Heart right ventricle (tissue), 16 donors: Measurements from ENCODE around the gene BNIP3. TPM values are rescaled to one million over a fixed set of nuclear protein-coding genes. Genes with fewer than 3 reads are reported as not detected.

ENCODE experiments used
- ATAC-seq, 8 donors: fragments of 200-7000 bp; cut with Tn5 transposase; one replicate each; pipeline ENCODE4 v1.9.1; 2020; ENCODE audit warnings: mild to moderate bottlenecking in 8 of 8, moderate library complexity in 8 of 8, moderate number of reproducible peaks in 1 of 8
- DNase-seq, 2 donors: peaks; one replicate each; pipeline ENCODE4 v3.0.0-alpha.2; 2020
- H3K27ac ChIP-seq, 10 donors: fragments of 200-600 bp; sonication (generic) in 2 of 10; one replicate each; pipeline versions ENCODE4 v1.5.0 to v1.8.0; 2020 to 2022; ENCODE audit warnings: mild to moderate bottlenecking in 3 of 10
- H3K27me3 ChIP-seq, 7 donors: fragments of 200-600 bp; one replicate each; pipeline ENCODE4 v1.8.0; 2021 to 2022; ENCODE audit warnings: mild to moderate bottlenecking in 2 of 7
- H3K36me3 ChIP-seq, 9 donors: fragments of 200-600 bp; sonication (generic) in 1 of 9; one replicate each; pipeline versions ENCODE4 v1.5.0 to v1.8.0; 2020 to 2022; ENCODE audit warnings: mild to moderate bottlenecking in 2 of 9
- H3K4me1 ChIP-seq, 9 donors: fragments of 200-600 bp; sonication (generic) in 1 of 9; one replicate each; pipeline versions ENCODE4 v1.5.0 to v1.8.0; 2020 to 2022; ENCODE audit warnings: mild to moderate bottlenecking in 4 of 9
- H3K4me3 ChIP-seq, 10 donors: fragments of 200-600 bp; sonication (generic) in 2 of 10; one replicate each; pipeline versions ENCODE4 v1.5.0 to v1.8.0; 2020 to 2022; ENCODE audit warnings: mild to moderate bottlenecking in 7 of 10, moderate library complexity in 2 of 10
- H3K9me3 ChIP-seq, 11 donors: fragments of 200-600 bp in 10 of 11; sonication (generic) in 2 of 11; one replicate each; pipeline versions ENCODE4 v1.5.0 to v1.8.0; 2013 to 2022; ENCODE audit warnings: mild to moderate bottlenecking in 2 of 11, control low read depth in 1 of 11, moderate library complexity in 1 of 11
- WGBS, 2 donors: extraction: QIAGEN DNeasy Blood & Tissue Kit; methylation state at CpG; one replicate each; pipeline ENCODE4 v1.1.7; 2013; ENCODE audit warnings: inconsistent platforms in 1 of 2; 5-methylcytosine and 5-hydroxymethylcytosine counted together
- intact Hi-C, 10 donors: fragments of 100-400 bp; cut with DNase I; formaldehyde crosslinking; loops; one replicate each; pipeline versions ENCODE4 v1.11.1 to v1.14.2; 2022
- long read RNA-seq, 3 donors: library from polyadenylated mRNA; unstranded; transcript quantifications; one replicate each; pipeline ENCODE4 v2.0.0, GENCODE V29; 2020 to 2021
- polyA plus RNA-seq, 2 donors: library from polyadenylated mRNA; stranded (reverse); fragments of 200-250 nt; gene quantifications; one replicate each; pipeline ENCODE4 v1.2.3, GENCODE V29; 2013
- total RNA-seq, 10 donors: library from RNA; stranded (reverse); fragmentation: NEBNext Ultra II Directional in 3 of 10; extraction: Animal tissue kit (Norgen Biotek cat#: 25700) in 3 of 10; gene quantifications; one replicate each; pipeline versions ENCODE4 v1.2.1 to v1.2.4, GENCODE V29; 2021 to 2023
- TF ChIP-seq, protein P1 (sequence below), 9 donors: fragments of 200-600 bp; sonication (generic) in 2 of 9; IDR thresholded peaks; one replicate each; pipeline versions ENCODE4 v1.5.0 to v1.8.0; 2021 to 2022; ENCODE audit warnings: antibody characterized with exemption in 9 of 9, mild to moderate bottlenecking in 5 of 9, moderate library complexity in 1 of 9
- donor health status: Arrhythmogenic right ventricular cardiomyopathy.
- donor health status: ischemic (EF 13 %, LVEDD 7.1; RV severe dilation, severe dysfunction).
- donor health status: healthy with polysubstance abuse.
- donor health status: DM: no; HTN: yes; CAD: no.
- donor health status: DM: no; HTN: no; CAD: no.
- donor health status: ischemic (EF 25% LVEDD 6.9; RV normal size, moderate dysfunction).
- donor health status: ischemic (EF 25% LVEDD 5.7; RV mildly dilated, moderate dysfunction).
- donor health status: healthy.
- donor health status: DM: yes; HTN: yes; CAD: no.
- donor health status: Ischemic cardiomyopathy.
- donor health status: ischemic (EF 35%, LVEDD 5.7; RV mildly dilated, moderate dysfunction).
- donor health status: nonischemic (EF 11% LVEDD 7.7; RV severe dilation, severe dysfunction).
- donor health status: DM: yes; HTN: yes; CAD: no.
- donor health status: PGD.
- donor health status: ischemic (EF 29% LVEDD 5.4; RV normal size, mild dysfunction).
- donor health status: nonischemic (EF 23%, LVEDD 6.1; RV moderate dilation, normal function).

BNIP3 gene, protein sequence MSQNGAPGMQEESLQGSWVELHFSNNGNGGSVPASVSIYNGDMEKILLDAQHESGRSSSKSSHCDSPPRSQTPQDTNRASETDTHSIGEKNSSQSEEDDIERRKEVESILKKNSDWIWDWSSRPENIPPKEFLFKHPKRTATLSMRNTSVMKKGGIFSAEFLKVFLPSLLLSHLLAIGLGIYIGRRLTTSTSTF
- 100 to 1,000 TPM; 111 to 211 (median 159) TPM for total RNA-seq
- 10 to 100 TPM; 34.6 to 80.5 TPM for polyA plus RNA-seq
- long read RNA-seq, donor 1, transcript BNIP3-201 (6 exons, 2,861 nt) = major isoform, 383 of 472 reads
- long read RNA-seq, donor 1, partial matches to known transcripts = 84 of 472 reads
- long read RNA-seq, donor 1, other reads (novel, unspliced or antisense) = 5 of 472 reads
- long read RNA-seq, donor 2, transcript BNIP3-201 (6 exons, 2,861 nt) = major isoform, 618 of 782 reads
- long read RNA-seq, donor 2, partial matches to known transcripts = 150 of 782 reads
- long read RNA-seq, donor 2, other reads (novel, unspliced or antisense) = 13 of 782 reads
- long read RNA-seq, donor 3, transcript BNIP3-201 (6 exons, 2,861 nt) = major isoform, 1,081 of 1,271 reads
- long read RNA-seq, donor 3, partial matches to known transcripts = 172 of 1,271 reads
- long read RNA-seq, donor 3, other reads (novel, unspliced or antisense) = 18 of 1,271 reads

DNA sequence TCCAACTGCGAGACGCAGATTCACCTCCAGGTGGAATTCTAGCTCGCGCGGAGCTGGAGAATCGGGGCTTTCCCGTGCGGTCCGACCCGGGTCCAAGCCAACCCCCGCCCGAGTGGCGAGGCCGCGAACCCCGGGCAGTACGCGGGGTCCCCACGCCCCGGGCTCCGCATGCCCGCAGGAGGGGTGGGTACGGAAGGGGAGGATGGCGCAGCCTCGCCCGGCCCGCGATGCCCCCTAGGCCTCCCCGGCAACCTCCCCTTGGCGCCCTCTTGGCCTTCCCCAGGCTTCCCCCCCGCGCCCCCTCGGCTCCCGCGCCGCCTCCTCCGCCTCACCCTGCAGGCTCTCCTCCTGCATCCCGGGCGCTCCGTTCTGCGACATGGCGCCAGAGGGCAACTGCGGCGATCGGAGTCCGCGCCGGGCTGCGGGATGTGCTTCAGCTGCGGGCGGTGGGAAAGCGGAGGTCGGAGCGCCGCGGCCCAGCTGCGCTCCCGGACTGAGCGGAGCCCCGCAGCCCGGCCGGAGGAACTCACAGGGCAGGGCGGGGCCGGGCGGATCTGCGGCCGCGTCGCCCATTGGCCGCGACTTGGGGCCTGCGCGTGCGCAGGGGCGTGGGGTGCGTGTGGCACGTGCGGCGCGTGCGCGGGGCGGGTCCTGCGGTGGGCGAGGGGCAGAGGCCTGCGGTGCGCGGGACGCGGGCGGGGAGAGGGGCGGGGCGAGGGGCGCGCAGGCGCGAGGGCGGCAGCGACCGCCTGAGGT, at the start of gene BNIP3:
Gene BNIP3, minus strand, starts transcription at position 495 of the 756 bp plus-strand sequence. Its CDS starts 117 bp downstream, at position 378.
- peak; percentile 93 to 99 for DNase-seq
- peak within 1 kb of the TSS; percentile 60 to 91 (median 84) for H3K27ac ChIP-seq
- intact Hi-C loops = loop anchor here in 5 of 10 donors (1.0 to 5.0 kb wide), 4 partner anchors 15 to 84 kb away; partner anchors contain the start of gene PPP2R2D (in 1 of the 5)
- TF ChIP-seq, protein P1, sequence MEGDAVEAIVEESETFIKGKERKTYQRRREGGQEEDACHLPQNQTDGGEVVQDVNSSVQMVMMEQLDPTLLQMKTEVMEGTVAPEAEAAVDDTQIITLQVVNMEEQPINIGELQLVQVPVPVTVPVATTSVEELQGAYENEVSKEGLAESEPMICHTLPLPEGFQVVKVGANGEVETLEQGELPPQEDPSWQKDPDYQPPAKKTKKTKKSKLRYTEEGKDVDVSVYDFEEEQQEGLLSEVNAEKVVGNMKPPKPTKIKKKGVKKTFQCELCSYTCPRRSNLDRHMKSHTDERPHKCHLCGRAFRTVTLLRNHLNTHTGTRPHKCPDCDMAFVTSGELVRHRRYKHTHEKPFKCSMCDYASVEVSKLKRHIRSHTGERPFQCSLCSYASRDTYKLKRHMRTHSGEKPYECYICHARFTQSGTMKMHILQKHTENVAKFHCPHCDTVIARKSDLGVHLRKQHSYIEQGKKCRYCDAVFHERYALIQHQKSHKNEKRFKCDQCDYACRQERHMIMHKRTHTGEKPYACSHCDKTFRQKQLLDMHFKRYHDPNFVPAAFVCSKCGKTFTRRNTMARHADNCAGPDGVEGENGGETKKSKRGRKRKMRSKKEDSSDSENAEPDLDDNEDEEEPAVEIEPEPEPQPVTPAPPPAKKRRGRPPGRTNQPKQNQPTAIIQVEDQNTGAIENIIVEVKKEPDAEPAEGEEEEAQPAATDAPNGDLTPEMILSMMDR (IDR thresholded peaks at IDR 0.05) = peak in 2 of 9 donors; percentile 7 to 14
- peak; percentile 93 to 97 (median 96) for ATAC-seq
- peaks cover 4 to 40% (median 35%) of the 10 kb centered on the region in 9 donors for H3K4me1 ChIP-seq
- H3K27me3 ChIP-seq = peaks cover 0 to 24% (median 0%) of the 10 kb centered on the region in 7 donors
- H3K36me3 ChIP-seq = peaks cover 0 to 5% (median 0%) of the 10 kb centered on the region in 9 donors
- 0 to 1% methylated on average over 32 to 100 of the region's 100 CpGs for WGBS, 2 donors
- no peaks in the 10 kb centered on the region for H3K9me3 ChIP-seq
- H3K4me3 ChIP-seq = peak within 1 kb of the TSS; percentile 61 to 99 (median 90)

DNA sequence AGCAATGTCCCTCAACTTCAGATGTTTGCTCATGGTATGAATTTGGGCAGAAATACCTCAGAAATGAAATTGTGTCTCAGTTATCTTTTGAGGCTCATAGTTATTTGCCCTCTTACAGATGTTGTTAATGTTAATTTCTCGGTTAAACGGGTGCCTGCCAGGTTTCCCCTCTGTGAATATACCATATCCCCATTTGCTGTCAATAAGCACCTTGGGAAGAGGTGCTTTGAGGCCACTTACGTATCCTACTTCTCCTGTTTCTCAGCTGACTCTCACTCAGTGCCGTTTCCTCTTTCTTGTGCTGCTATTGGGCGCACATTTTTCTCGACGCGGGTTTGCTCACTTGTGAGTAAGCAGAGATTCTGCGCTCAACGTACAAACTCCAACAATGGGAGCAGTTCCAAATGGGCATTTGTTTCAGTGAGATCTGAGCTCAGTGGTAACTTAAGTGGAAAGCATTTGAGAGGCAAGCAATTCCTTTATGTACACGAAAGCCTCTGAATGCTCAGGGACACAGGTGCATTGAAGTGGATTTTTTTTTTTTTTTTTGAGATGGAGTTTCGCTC, 49.3 kb upstream of the BNIP3 start:
- Histone ChIP-seq H3K36me3 (no peaks in the 10 kb centered on the region), H3K4me1 (peaks cover 0 to 5% (median 0%) of the 10 kb centered on the region in 9 donors), H3K9me3 (no peaks in the 10 kb centered on the region), H3K27ac (no peak overlapping the region), H3K27me3 (peaks cover 0 to 78% (median 59%) of the 10 kb centered on the region in 7 donors), H3K4me3 (no peak overlapping the region)
- WGBS, 2 donors = 82 to 83% methylated on average over 12 of the region's 12 CpGs
- TF ChIP-seq, protein P1 (IDR thresholded peaks at IDR 0.05) = no peak
- ATAC-seq (no peak), DNase-seq (no peak)
- intact Hi-C loops = loop anchor here in 4 of 10 donors (10.0 kb wide), 2 partner anchors 104 to 114 kb away; no protein-coding TSS in a partner anchor

DNA sequence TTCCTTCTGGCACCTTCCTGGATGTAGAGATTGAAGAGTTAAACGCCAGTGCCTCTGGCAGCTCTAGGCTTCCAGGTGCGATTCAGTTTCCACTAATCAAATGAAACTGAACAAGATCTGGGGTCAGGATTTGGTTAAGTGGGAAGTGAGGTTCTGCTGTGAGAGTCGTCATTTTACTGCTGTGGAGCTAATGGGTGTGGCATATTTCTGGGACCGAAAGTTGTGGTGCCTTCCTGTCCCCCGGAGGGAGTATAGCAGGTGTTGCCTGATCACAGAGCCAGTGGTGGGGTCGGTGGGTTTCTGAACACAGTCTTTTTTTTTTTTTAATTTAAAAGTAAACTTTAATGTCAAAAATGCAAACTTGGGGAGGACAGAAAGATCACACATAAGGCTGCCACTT, 47.0 kb upstream of the BNIP3 start:
- peaks cover 0 to 2% (median under 1%) of the 10 kb centered on the region in 9 donors for H3K4me1 ChIP-seq
- no peak overlapping the region for H3K4me3 ChIP-seq
- DNase-seq (no peak), ATAC-seq (no peak)
- H3K9me3 ChIP-seq = no peaks in the 10 kb centered on the region
- H3K27me3 ChIP-seq = peaks cover 0 to 73% (median 63%) of the 10 kb centered on the region in 7 donors
- intact Hi-C loops = loop anchor here in 1 of 10 donors (10.0 kb wide), 1 partner anchor 116 kb away; no protein-coding TSS in a partner anchor
- TF ChIP-seq, protein P1 (IDR thresholded peaks at IDR 0.05) = no peak
- H3K36me3 ChIP-seq = no peaks in the 10 kb centered on the region
- 56 to 57% methylated on average over 6 of the region's 6 CpGs for WGBS, 2 donors
- no peak overlapping the region for H3K27ac ChIP-seq
